Esophagus muscularis mucosa (tissue), 4 donors: ENCODE data around the gene BCKDHB.

Source experiments
- EP300 ChIP-seq: sonication (generic); formaldehyde crosslinking; IDR thresholded peaks from one replicate; pipeline ENCODE4 v1.6.1; 2017; ENCODE audit warnings: antibody characterized with exemption
- POLR2A ChIP-seq: fragments of 450-650 bp; IDR thresholded peaks from one replicate; pipeline ENCODE4 v1.6.1; 2017; ENCODE audit warnings: antibody characterized with exemption, moderate library complexity, mild to moderate bottlenecking, low read depth
- POLR2AphosphoS5 ChIP-seq, 2 donors: sonication (generic); formaldehyde crosslinking; IDR thresholded peaks; one replicate each; pipeline ENCODE4 v1.6.1; 2017; ENCODE audit warnings: antibody characterized with exemption in 2 of 2
- TF ChIP-seq, protein P1 (sequence below), 3 experiments: fragments of 200-600 bp in 2 of 3; fragments of 450-650 bp in 1 of 3; sonication (generic) in 2 of 3; IDR thresholded peaks; one replicate each; pipeline ENCODE4 v1.5.1; 2017 to 2019; ENCODE audit warnings: antibody characterized with exemption in 3 of 3, mild to moderate bottlenecking in 2 of 3, moderate library complexity in 1 of 3

DNA sequence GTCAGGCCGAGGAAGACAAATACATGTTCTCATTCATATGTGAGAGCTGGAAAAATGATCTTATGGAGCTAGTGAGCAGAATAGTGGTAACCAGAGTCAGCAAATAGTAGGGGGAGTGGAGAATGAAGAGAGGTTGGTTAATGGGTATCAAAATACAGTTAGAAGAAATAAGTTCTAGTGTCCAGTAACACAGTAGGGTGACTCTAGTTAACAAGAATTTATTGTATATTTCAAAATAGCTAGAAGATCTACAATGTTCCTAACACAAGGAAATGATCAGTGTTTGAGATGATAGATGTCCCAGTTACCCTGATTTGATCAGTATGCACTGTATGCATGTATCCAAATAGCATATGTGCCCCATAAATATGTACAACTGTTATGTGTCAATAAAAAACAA is 128.4 kb downstream of the BCKDHB start:
- TF ChIP-seq, protein P1, sequence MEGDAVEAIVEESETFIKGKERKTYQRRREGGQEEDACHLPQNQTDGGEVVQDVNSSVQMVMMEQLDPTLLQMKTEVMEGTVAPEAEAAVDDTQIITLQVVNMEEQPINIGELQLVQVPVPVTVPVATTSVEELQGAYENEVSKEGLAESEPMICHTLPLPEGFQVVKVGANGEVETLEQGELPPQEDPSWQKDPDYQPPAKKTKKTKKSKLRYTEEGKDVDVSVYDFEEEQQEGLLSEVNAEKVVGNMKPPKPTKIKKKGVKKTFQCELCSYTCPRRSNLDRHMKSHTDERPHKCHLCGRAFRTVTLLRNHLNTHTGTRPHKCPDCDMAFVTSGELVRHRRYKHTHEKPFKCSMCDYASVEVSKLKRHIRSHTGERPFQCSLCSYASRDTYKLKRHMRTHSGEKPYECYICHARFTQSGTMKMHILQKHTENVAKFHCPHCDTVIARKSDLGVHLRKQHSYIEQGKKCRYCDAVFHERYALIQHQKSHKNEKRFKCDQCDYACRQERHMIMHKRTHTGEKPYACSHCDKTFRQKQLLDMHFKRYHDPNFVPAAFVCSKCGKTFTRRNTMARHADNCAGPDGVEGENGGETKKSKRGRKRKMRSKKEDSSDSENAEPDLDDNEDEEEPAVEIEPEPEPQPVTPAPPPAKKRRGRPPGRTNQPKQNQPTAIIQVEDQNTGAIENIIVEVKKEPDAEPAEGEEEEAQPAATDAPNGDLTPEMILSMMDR (IDR thresholded peaks at IDR 0.05): no peak
- TF ChIP-seq POLR2A (no peak), POLR2AphosphoS5 (IDR thresholded peaks at IDR 0.05) (no peak), EP300 (no peak)
